ENCODE measurements around the gene SOX10. TPM values are rescaled to one million over a fixed set of nuclear protein-coding genes. Genes with fewer than 3 reads are reported as not detected.

Gene SOX10
- total RNA-seq, 4 donors from 2014 or later = 0.17 to 0.62 (median 0.59) TPM; not detected in 1

GRCh38 chr22:37982938-37983859, 1.2 kb downstream of the SOX10 start:
- TF ChIP-seq CTCF (IDR thresholded peaks at IDR 0.05 in 4 of 5, conservative IDR thresholded peaks at IDR 0.05 in 1 of 5) (no peak), POLR2A (IDR thresholded peaks at IDR 0.05) (no peak)
- Histone ChIP-seq H3K27me3 (no peaks in the 10 kb centered on the region), H3K27ac (no peak overlapping the region), H3K4me3 (no peak overlapping the region), H3K9me3 (no peaks in the 10 kb centered on the region), H3K4me1 (peaks cover 17 to 22% of the 10 kb centered on the region in 2 donors), H3K36me3 (no peaks in the 10 kb centered on the region)
- DNase-seq (no peak), ATAC-seq (no peak)
- intact Hi-C loops (cut with DNase I; ENCODE audit: low total_unique reads) = no loop called here
- in situ Hi-C loops (cut with MboI; ENCODE audit: low sequenced_read_pairs in 4 of 4) = no loop called here

GRCh38 chr22:37982151-37982785, 2.1 kb downstream of the SOX10 start:
- TF ChIP-seq POLR2A (IDR thresholded peaks at IDR 0.05) (no peak), CTCF (IDR thresholded peaks at IDR 0.05 in 4 of 5, conservative IDR thresholded peaks at IDR 0.05 in 1 of 5) (no peak)
- Histone ChIP-seq H3K4me3 (no peak overlapping the region), H3K36me3 (no peaks in the 10 kb centered on the region), H3K27ac (no peak overlapping the region), H3K27me3 (no peaks in the 10 kb centered on the region), H3K9me3 (no peaks in the 10 kb centered on the region), H3K4me1 (peaks cover 17 to 22% of the 10 kb centered on the region in 2 donors)
- in situ Hi-C loops (cut with MboI; ENCODE audit: low sequenced_read_pairs in 4 of 4) (no loop called here), intact Hi-C loops (cut with DNase I; ENCODE audit: low total_unique reads) (no loop called here)
- no peak for DNase-seq
- no peak for ATAC-seq

GRCh38 chr22:37981282-37982011, 2.9 kb downstream of the SOX10 start:
- intact Hi-C loops (cut with DNase I; ENCODE audit: low total_unique reads) = no loop called here
- ATAC-seq = peak in 1 of 2 donors; percentile 34
- no peak overlapping the region for H3K4me3 ChIP-seq
- H3K9me3 ChIP-seq = no peaks in the 10 kb centered on the region
- peaks cover 17 to 22% of the 10 kb centered on the region in 2 donors for H3K4me1 ChIP-seq
- H3K36me3 ChIP-seq = no peaks in the 10 kb centered on the region
- in situ Hi-C loops (cut with MboI; ENCODE audit: low sequenced_read_pairs in 4 of 4) = no loop called here
- no peak overlapping the region for H3K27ac ChIP-seq
- no peaks in the 10 kb centered on the region for H3K27me3 ChIP-seq
- TF ChIP-seq CTCF (IDR thresholded peaks at IDR 0.05 in 4 of 5, conservative IDR thresholded peaks at IDR 0.05 in 1 of 5) (no peak), POLR2A (IDR thresholded peaks at IDR 0.05) (no peak)
- no peak for DNase-seq

GRCh38 chr22:37979782-37980181, 4.6 kb downstream of the SOX10 start:
- intact Hi-C loops (cut with DNase I; ENCODE audit: low total_unique reads) (no loop called here), in situ Hi-C loops (cut with MboI; ENCODE audit: low sequenced_read_pairs in 4 of 4) (no loop called here)
- H3K9me3 ChIP-seq = no peaks in the 10 kb centered on the region
- no peaks in the 10 kb centered on the region for H3K27me3 ChIP-seq
- no peak overlapping the region for H3K27ac ChIP-seq
- H3K4me3 ChIP-seq = no peak overlapping the region
- DNase-seq (no peak), ATAC-seq (no peak)
- TF ChIP-seq POLR2A (IDR thresholded peaks at IDR 0.05) (no peak), CTCF (IDR thresholded peaks at IDR 0.05 in 4 of 5, conservative IDR thresholded peaks at IDR 0.05 in 1 of 5) (no peak)
- peaks cover 17 to 22% of the 10 kb centered on the region in 2 donors for H3K4me1 ChIP-seq
- no peaks in the 10 kb centered on the region for H3K36me3 ChIP-seq
